ENCODE data around the gene CHMP2A. TPM values are rescaled to one million over a fixed set of nuclear protein-coding genes. Genes with fewer than 3 reads are reported as not detected.
A peak's percentile ranks its signal among the peaks of the same experiment; 100 is the strongest.

CHMP2A gene
- total and polyA plus RNA-seq, 2 of the 13 experiments (the other 11 are each of a cell fraction or from before 2014, with no cell fraction given) = 49.7 to 55.0 TPM

GRCh38 chr19:58573658-58574164 is 18.8 kb upstream of the CHMP2A start:
- FAIRE-seq = peak; percentile 4
- H3K27me3 ChIP-seq (ENCODE audit: control insufficient read depth in 1 of 2, insufficient read depth in 2 of 2, low read length in 2 of 2) = no peaks in the 10 kb centered on the region
- peak overlapping the region; percentile 93 for H3K27ac ChIP-seq (ENCODE audit: extremely low read length, insufficient read depth, low read length)
- ChIA-PET POLR2A (interaction anchor here (0.7 kb wide), 1 partner anchor 295 kb away, joined by 4 read pairs; no protein-coding TSS in a partner anchor), CTCF (ENCODE audit: low intra/inter-chr PET ratio, low total read pairs) (no interaction called here)
- in situ Hi-C loops (cut with HindIII; ENCODE audit: extremely low pct_ligation_motif_present, low pct_unique_long_range_greater_than_20kb) (no loop called here), intact Hi-C loops (cut with micrococcal nuclease; ENCODE audit: unreplicated experiment) (no loop called here)
- H3K4me1 ChIP-seq (ENCODE audit: insufficient read depth, low read length) = peaks cover 20% of the 10 kb centered on the region
- no peak overlapping the region for H2AFZ ChIP-seq (ENCODE audit: low read length)
- peaks cover 4% of the 10 kb centered on the region for H3K79me2 ChIP-seq (ENCODE audit: insufficient read depth, low read length)
- peak overlapping the region; percentile 80 to 86 (median 82) for H3K4me3 ChIP-seq (replicated peaks in 1 of 3; ENCODE audit: insufficient read depth in 1 of 3, low read depth in 2 of 3, low read length in 3 of 3)
- 1% methylated on average over 20 of the region's 20 CpGs for WGBS (ENCODE audit: low lambda C conversion rate)
- H3K36me3 ChIP-seq (replicated peaks in 1 of 2; ENCODE audit: control insufficient read depth in 1 of 2, insufficient read depth in 2 of 2, low read length in 2 of 2) = peaks cover 0 to 1% of the 10 kb centered on the region in 2 experiments; a peak in 2 of 5 replicates
- no TSS peak for BruUV-seq (replicated peaks)
- H3K9me3 ChIP-seq (ENCODE audit: low read length) = no peaks in the 10 kb centered on the region
- peak overlapping the region; percentile 89 for H3K9ac ChIP-seq (ENCODE audit: insufficient read depth, low read depth, low read length)
- no peaks in the 10 kb centered on the region for H4K20me1 ChIP-seq (ENCODE audit: insufficient read depth, low read length)
- DNase-seq (ENCODE audit: low spot score) = no peak
- H3K4me2 ChIP-seq (ENCODE audit: low read depth, low read length) = peak overlapping the region; percentile 91
- ATAC-seq = no peak
- no peak for TF ChIP-seq NONO (IDR thresholded peaks at IDR 0.05)
- TF ChIP-seq NONO (CRISPR knock-in tag; conservative IDR thresholded peaks at IDR 0.05) = no peak
- no peak for TF ChIP-seq MXD3 (CRISPR knock-in tag; IDR thresholded peaks at IDR 0.05)
- no peak for TF ChIP-seq NFKB2 (CRISPR knock-in tag; IDR thresholded peaks at IDR 0.05; ENCODE audit: borderline replicate concordance)
- TF ChIP-seq RBFOX2 (IDR thresholded peaks at IDR 0.05; ENCODE audit: low read depth, low read length) = no peak
- TF ChIP-seq GZF1 (CRISPR knock-in tag; IDR thresholded peaks at IDR 0.05) = no peak
- no peak for TF ChIP-seq THAP11 (CRISPR knock-in tag; IDR thresholded peaks at IDR 0.05)
- no peak for TF ChIP-seq SKI (IDR thresholded peaks at IDR 0.05; ENCODE audit: partially characterized antibody)
- TF ChIP-seq ZNF34 (CRISPR knock-in tag; IDR thresholded peaks at IDR 0.05; ENCODE audit: borderline replicate concordance) = no peak; the same call in 1 of the 2 replicates
- no peak for TF ChIP-seq ELF1 (CRISPR knock-in tag; IDR thresholded peaks at IDR 0.05)
- TF ChIP-seq ZSCAN12 (CRISPR knock-in tag; IDR thresholded peaks at IDR 0.05) = no peak
- peak; percentile 53; the same call in 1 of the 2 replicates for TF ChIP-seq ZNF547 (CRISPR knock-in tag; IDR thresholded peaks at IDR 0.05)
- TF ChIP-seq DPF2 (CRISPR knock-in tag; IDR thresholded peaks at IDR 0.05; ENCODE audit: borderline replicate concordance, low read depth) = no peak
- TF ChIP-seq TBP (CRISPR knock-in tag; IDR thresholded peaks at IDR 0.05) = no peak
- no peak for TF ChIP-seq ZBED4 (CRISPR knock-in tag; IDR thresholded peaks at IDR 0.05; ENCODE audit: borderline replicate concordance)
- no peak for TF ChIP-seq THYN1 (CRISPR knock-in tag; IDR thresholded peaks at IDR 0.05; ENCODE audit: borderline replicate concordance, low read depth)
- TF ChIP-seq PLSCR1 (CRISPR knock-in tag; IDR thresholded peaks at IDR 0.05; ENCODE audit: borderline replicate concordance) = no peak
- no peak for TF ChIP-seq ZBTB7B (CRISPR knock-in tag; IDR thresholded peaks at IDR 0.05)
- TF ChIP-seq ZNF570 (CRISPR knock-in tag; IDR thresholded peaks at IDR 0.05; ENCODE audit: borderline replicate concordance) = no peak
- no peak for TF ChIP-seq STAT5B (CRISPR knock-in tag; IDR thresholded peaks at IDR 0.05)
- no peak for TF ChIP-seq HDAC6 (IDR thresholded peaks at IDR 0.05; ENCODE audit: low read depth, low read length)
- no peak for TF ChIP-seq NFE2L2 (IDR thresholded peaks at IDR 0.05; ENCODE audit: low read length)
- no peak for TF ChIP-seq FOXA3 (CRISPR knock-in tag; IDR thresholded peaks at IDR 0.05)
